HG03432 (cell line): Measurements from ENCODE around the gene TTC28.

ENCODE experiments used
- ATAC-seq: cut with Tn5 transposase; IDR thresholded peaks from one replicate; pipeline ENCODE4 v1.9.1; 2021; ENCODE audit warnings: mild to moderate bottlenecking, moderate library complexity; ENCODE audit not compliant: unreplicated experiment

TTC28 gene

GRCh38 chr22:28417431-28417830 lies 262.2 kb downstream of the TTC28 start:
- no peak for ATAC-seq

GRCh38 chr22:28414913-28415312 lies 264.7 kb downstream of the TTC28 start:
- no peak for ATAC-seq

- no peak for ATAC-seq
These were observed 265.8 kb downstream of the TTC28 start for GRCh38 chr22:28413612-28414399.

- ATAC-seq, result no peak
These were observed 267.5 kb downstream of the TTC28 start for GRCh38 chr22:28412109-28412508.

GRCh38 chr22:28411125-28411524 lies 268.5 kb downstream of the TTC28 start:
- ATAC-seq, result no peak

GRCh38 chr22:28410050-28410816 lies 269.4 kb downstream of the TTC28 start:
- no peak for ATAC-seq

- no peak for ATAC-seq
These were observed 270.9 kb downstream of the TTC28 start for GRCh38 chr22:28408709-28409108.

- ATAC-seq, result no peak
These were observed 272.0 kb downstream of the TTC28 start for GRCh38 chr22:28407645-28408044.

- ATAC-seq, result no peak
These were observed 273.4 kb downstream of the TTC28 start for GRCh38 chr22:28406246-28406645.

- no peak for ATAC-seq
These were observed 274.1 kb downstream of the TTC28 start for GRCh38 chr22:28405588-28405987.

GRCh38 chr22:28402539-28402938 lies 277.1 kb downstream of the TTC28 start:
- ATAC-seq, result no peak

GRCh38 chr22:28402060-28402459 lies 277.6 kb downstream of the TTC28 start:
- ATAC-seq, result no peak

- ATAC-seq, result no peak
These were observed 280.7 kb downstream of the TTC28 start for GRCh38 chr22:28398981-28399380.

- ATAC-seq, result no peak
These were observed 281.3 kb downstream of the TTC28 start for GRCh38 chr22:28398355-28398754.

- no peak for ATAC-seq
These were observed 282.3 kb downstream of the TTC28 start for GRCh38 chr22:28397306-28397705.

- ATAC-seq, result no peak
These were observed 283.5 kb downstream of the TTC28 start for GRCh38 chr22:28395920-28396753.

GRCh38 chr22:28395520-28395919 lies 284.1 kb downstream of the TTC28 start:
- no peak for ATAC-seq

GRCh38 chr22:28394513-28395110 lies 285.0 kb downstream of the TTC28 start:
- ATAC-seq, result no peak

- ATAC-seq, result no peak
These were observed 298.0 kb downstream of the TTC28 start for GRCh38 chr22:28381429-28382167.

- no peak for ATAC-seq
These were observed 299.7 kb downstream of the TTC28 start for GRCh38 chr22:28379951-28380350.
